Stimulated activated CD8-positive, alpha-beta memory T cell treated with anti-CD3 and anti-CD28 coated beads, Interleukin-12 subunit alpha, Interleukin-12 subunit beta, amount 100 ng/mL, for 4 hours (primary cell): ENCODE results near the gene POLDIP2.
"Not testable (repeated sequence)": the region's sequence is repeated elsewhere in the genome, so short reads cannot be mapped to it uniquely, and the experiment has no call there.

Experiments
- DNase-seq: peaks from one replicate; pipeline ENCODE4 v3.0.0-alpha.2; 2020; ENCODE audit warnings: low read depth

The POLDIP2 gene

GRCh38 chr17:28365487-28365886, 8.2 kb upstream of the POLDIP2 start:
- DNase-seq, result no peak

- no peak for DNase-seq
Observed at GRCh38 chr17:28364665-28365363, 7.5 kb upstream of the POLDIP2 start, which contains the start of gene SEBOX. TSS of gene SEBOX (minus strand) at chr17:28365199. CDS start at chr17:28365151, 48 bp downstream.

DNA sequence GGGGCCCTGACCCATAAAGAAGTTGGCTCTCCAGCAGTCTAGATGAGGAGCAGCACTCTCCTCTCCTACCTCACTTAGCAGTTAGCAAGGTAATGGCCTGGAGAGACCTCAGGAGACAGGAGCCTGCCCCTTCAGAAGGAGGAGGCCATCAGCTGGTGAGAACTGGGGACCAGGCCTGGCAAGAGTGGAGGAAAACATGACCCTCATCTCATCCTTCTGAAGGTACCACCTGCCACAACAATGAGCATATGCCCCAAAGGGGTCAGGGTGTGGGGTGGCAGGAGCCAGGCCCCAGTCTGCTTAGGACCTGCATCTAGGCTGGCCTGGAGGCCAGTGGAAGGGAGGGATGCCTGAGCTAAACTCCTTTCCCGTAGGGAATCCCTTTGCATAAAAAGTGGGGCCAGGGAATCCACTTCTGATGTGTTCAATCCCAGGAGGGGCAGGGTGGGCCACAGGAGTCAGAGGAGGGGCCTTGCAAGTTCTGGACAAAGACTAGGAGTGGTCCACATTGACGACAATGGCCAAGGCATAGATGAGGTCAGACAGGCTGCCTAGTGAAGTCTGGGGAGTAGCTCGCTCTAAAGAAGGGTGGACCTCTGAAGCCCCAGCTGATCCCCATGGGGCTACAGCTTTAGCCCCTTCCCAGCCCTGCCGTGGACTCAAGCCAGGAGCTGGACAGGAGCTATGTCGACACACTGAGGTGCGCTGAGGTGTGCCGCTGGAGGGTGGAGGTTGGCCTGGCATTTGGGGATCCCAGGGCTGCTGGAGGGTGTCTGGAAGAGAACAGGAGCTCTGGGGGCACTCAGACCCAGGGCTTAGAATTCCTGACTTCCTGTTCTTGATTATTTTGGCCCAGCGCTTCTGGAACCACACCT, 6.7 kb upstream of the POLDIP2 start:
- DNase-seq, result no peak

DNA sequence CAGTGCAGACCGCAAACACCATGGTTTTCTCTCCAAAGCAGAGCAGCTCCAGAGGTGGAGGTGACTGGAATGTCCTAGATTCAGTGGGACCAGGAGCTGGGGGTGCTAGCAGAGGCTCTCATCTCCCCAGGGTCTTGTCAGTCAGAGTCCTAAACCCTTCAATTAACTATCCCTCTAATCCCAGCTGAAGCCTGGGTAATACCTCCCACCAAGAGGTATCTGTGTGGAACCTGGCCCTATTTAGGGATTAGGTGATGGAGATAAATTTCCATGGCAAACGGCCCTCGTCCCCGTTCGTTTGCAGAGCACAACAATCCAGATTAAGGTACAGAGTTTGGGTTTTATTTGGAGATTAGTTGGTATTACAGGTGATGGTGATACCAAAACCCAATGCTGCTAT, 5.9 kb upstream of the POLDIP2 start:
- no peak for DNase-seq

- DNase-seq, result no peak
Observed at GRCh38 chr17:28357901-28358197, 522 bp upstream of the POLDIP2 start.

GRCh38 chr17:28350271-28350670, 7.1 kb downstream of the POLDIP2 start:
- DNase-seq, result no peak

DNA sequence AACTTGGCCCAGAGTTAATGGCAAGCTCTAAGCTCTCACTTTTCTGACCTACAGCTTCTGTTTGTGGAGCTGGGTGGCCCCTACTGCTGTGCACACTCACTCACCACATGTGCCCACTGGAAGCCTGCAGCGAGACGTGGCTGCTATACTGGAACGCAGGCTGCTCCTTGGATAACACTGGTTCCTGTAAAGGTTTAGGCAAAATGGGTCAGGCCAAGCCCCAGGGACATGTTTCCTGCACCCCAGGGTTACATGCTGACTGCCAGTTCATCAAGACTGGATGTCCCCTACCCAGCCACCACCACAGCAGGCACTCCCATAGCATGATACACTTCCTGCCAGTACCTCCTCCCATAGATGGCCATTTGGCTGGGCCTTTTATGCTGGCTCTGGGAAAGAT, 8.3 kb downstream of the POLDIP2 start:
- no peak for DNase-seq

- DNase-seq, result no peak
Observed at GRCh38 chr17:28347261-28347891, 10.0 kb downstream of the POLDIP2 start.

DNA sequence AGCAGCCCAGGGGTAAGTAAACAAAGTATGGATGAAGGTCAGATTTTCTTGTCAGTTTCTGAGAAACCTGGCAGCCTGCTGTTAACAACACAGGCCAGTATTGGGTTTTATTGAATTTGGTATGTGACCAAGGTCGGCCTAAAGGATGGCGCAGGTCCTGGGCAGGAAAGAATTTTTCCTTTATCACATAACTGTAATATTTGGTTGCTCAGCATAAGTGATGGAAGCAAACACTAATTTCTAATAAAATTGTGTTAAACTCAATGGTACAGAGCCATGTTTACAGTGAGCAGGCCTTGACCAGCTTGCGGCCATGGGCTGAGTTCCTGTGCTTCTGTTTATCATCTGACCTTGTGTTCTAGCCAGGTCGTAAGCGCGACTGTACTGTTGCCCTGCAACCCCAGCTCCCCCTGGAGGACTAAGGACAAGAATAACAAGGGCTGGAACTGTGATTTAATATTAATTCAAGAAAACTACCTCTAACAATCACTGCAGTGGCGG, 10.5 kb downstream of the POLDIP2 start:
- DNase-seq, result no peak

DNA sequence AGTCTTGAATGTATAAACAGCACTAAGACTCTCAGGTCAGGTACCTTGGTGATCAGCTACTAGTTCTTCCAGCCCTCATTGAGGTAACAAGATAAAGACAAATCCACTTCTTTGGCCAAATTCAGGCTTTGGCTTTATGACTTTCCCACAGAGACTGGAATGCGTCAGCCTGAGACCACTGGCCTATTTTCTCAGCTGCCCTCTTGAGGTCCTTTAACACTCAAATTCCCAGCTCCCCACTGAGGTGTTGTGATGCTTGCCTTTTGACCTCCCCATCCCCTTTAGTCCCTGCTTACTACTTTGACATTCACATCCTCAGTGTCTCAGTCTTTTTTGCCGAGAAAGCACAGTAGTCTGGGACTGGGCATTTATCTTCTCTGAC, 11.1 kb downstream of the POLDIP2 start:
- DNase-seq, result no peak

DNA sequence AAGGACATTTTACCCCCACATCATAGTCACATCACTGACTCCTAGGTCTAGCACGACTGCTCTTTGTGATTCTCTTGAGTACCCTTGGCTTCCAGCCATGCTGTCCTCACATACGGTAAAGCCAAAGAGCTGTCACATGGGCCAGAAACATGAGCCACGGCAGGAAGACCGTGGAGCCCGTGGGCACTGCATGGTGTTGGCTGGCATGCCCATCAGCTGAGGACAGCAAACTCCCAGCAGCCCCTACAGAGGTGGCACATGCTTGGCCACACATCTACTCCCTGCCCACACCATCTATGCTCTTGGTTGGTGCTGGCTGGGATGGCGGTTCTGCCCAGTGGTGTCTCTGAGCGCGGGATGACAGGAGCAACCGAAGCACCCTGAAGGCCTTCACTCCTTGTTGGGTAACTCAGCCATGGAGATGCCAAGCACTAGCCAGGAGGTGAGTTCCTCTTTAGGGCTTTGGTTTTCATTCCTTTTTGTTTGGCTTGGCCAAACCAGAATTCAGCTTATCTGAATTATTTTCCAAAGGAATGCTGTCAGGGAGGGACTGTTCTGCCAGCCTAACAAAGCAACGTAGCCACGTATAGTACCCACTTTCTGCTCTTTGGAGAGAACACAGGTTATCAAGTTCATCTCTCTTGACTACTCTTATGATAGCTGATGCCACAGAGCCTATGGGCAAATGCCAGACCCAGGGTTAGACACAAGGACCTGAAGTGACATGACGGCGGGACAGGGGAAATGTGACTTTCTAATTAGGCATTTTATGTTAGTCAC, 11.7 kb downstream of the POLDIP2 start:
- DNase-seq, result no peak

GRCh38 chr17:28344435-28344901, 12.9 kb downstream of the POLDIP2 start:
- DNase-seq, result no peak

DNA sequence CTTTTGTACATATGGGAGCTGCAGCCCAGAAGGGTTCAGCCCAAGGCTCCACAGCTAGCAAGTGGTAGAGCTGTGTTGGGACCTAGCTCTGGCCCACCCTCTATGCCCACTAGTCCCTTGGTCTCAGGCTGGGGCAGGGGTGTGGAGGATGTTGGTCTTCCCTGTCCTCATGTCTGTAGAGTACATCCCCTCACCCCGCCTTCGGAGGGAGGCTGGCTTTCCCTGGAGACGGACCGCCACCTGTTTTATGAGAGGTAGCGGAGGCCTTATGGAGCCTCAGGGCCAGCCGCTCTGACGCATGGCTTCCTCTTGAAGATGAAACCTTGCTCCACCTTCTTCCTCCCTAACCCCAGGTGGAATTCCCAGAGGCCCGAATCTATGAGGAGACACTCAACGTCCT, 13.3 kb downstream of the POLDIP2 start:
- no peak for DNase-seq

GRCh38 chr17:28343491-28343932, 13.8 kb downstream of the POLDIP2 start:
- DNase-seq, result no peak

DNA sequence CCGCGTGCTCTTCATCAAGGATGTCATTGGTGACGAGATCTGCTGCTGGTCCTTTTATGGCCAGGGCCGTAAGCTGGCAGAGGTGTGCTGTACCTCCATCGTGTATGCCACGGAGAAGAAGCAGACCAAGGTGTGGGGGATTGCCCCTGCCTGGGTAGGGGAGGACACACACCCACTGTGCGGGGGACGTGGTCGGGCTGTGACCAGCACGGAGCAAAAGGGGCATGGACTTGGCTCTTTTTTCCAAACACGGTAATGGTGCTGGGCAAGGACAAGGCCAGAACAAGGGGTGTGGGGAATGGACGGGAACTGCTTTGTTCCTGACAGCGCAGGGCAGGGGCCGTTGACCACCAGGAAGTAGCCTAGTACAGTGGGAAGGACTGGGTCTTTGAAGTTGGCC, 15.0 kb downstream of the POLDIP2 start:
- DNase-seq, result no peak

DNA sequence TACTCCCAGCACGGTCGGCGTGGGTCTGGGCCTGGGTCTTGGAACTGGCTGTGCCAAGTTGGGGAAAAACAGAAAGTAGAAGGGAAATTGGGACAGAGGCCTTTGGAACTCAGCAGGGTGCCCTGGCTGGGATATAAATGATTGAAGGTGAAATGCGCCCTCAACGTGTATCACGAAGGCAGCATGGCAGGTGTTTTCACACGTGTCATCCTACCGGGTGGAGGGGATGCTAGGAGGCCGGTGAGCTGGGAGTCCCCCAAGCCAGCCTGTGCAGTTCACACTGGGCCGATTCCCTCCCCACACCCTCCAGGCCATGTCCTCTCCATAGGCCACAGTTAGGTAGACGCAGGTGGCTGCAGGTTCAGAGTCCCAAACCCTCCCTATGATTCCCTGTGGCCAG, 15.8 kb downstream of the POLDIP2 start:
- no peak for DNase-seq

GRCh38 chr17:28340374-28340773, 17.0 kb downstream of the POLDIP2 start:
- DNase-seq, result no peak

GRCh38 chr17:28339431-28339830, 17.9 kb downstream of the POLDIP2 start:
- DNase-seq, result no peak

DNA sequence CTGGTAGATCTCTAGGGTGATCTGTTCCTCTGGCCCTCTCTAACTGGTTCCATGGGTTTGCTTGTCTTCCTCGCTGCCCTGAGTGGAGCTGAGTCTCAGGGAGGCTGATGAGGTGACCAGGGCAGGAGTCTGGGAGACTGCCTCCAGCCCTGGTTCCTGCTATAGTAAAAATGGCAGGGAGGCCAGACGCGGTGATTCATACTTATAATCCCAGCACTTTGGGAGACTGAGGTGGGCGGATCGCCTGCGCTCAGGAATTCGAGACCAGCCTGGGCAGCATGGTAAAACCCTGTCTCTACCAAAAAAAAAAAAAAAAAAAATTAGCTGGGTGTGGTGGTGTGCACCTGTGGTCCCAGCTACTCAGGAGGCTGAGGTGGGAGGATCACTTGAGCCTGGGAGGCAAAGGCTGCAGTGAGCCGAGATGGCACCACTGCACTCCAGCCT, 18.5 kb downstream of the POLDIP2 start:
- DNase-seq, result not testable (repeated sequence)

GRCh38 chr17:28338056-28338768, 19.1 kb downstream of the POLDIP2 start:
- no peak for DNase-seq
